ENCODE results near the gene PRPF38B. TPM values are rescaled to one million over a fixed set of nuclear protein-coding genes. Genes with fewer than 3 reads are reported as not detected.

PRPF38B gene, protein sequence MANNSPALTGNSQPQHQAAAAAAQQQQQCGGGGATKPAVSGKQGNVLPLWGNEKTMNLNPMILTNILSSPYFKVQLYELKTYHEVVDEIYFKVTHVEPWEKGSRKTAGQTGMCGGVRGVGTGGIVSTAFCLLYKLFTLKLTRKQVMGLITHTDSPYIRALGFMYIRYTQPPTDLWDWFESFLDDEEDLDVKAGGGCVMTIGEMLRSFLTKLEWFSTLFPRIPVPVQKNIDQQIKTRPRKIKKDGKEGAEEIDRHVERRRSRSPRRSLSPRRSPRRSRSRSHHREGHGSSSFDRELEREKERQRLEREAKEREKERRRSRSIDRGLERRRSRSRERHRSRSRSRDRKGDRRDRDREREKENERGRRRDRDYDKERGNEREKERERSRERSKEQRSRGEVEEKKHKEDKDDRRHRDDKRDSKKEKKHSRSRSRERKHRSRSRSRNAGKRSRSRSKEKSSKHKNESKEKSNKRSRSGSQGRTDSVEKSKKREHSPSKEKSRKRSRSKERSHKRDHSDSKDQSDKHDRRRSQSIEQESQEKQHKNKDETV
- total RNA-seq (10 to 100 TPM; 18.3 to 25.1 (median 24.3) TPM), polyA plus RNA-seq (21.8 TPM)
- long read RNA-seq, donor 1, transcript PRPF38B-203 (6 exons, 3,693 nt): major isoform, 43 of 59 reads
- long read RNA-seq, donor 1, partial matches to known transcripts: 9 of 59 reads
- long read RNA-seq, donor 1, other reads (novel, unspliced or antisense): 6 of 59 reads
- long read RNA-seq, donor 2, transcript PRPF38B-203 (6 exons, 3,693 nt): major isoform, 10 of 14 reads
- long read RNA-seq, donor 2, partial matches to known transcripts: 1 of 14 reads
- long read RNA-seq, donor 2, other reads (novel, unspliced or antisense): 3 of 14 reads
- long read RNA-seq, donor 3, transcript PRPF38B-203 (6 exons, 3,693 nt): major isoform, 71 of 142 reads
- long read RNA-seq, donor 3, partial matches to known transcripts: 51 of 142 reads
- long read RNA-seq, donor 3, other reads (novel, unspliced or antisense): 18 of 142 reads
- long read RNA-seq, donor 4, transcript PRPF38B-203 (6 exons, 3,693 nt): major isoform, 6 of 12 reads
- long read RNA-seq, donor 4, partial matches to known transcripts: 0 of 12 reads
- long read RNA-seq, donor 4, other reads (novel, unspliced or antisense): 4 of 12 reads

DNA sequence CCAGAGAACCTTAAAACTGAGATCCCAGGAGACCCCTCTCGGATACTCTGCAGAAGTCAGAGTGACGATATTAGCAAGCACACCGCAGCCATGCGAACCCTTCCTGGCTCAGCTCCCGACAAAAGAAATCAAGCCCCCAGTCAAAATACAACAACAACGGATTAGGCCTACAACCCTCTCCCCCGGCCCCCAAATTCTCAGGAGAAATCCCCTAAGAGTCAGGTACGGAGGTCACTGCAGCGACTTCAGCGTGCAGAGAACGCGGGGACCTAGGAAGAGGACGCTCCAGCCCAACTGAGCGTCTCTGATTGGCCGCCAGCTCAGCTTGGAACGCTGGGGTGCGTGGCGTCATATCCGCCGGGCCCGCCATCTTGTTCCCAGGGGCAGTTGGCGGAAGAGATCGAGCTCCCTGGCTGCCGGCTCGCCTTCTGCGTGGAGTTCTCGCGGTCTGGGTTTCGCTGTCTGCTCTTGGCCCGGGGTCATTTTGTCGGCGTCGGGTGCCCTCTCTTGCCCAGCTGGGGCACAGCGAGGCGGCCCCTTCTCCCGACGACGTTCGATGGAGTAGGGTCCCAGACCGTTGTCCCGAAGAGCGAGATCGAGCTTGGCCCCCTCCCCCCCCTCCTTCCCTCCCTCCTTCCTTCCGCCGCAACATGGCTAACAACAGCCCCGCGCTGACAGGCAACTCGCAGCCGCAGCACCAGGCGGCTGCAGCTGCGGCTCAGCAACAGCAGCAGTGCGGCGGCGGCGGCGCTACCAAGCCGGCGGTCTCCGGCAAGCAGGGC is at the start of gene PRPF38B:
TSS of gene PRPF38B (plus strand) at position 369 of the 782 bp plus-strand sequence. CDS start at position 651, 282 bp downstream.
- WGBS: under 1% methylated on average over 59 of the region's 59 CpGs
- ATAC-seq: peak; percentile 98 to 99
- no peaks in the 10 kb centered on the region for H3K27me3 ChIP-seq (ENCODE audit: control insufficient read depth, insufficient read depth)
- DNase-seq: peak; percentile 95 to 98 (median 98)
- peak within 1 kb of the TSS; percentile 97 for H3K27ac ChIP-seq (ENCODE audit: low read length)
- no peaks in the 10 kb centered on the region for H3K9me3 ChIP-seq (ENCODE audit: control insufficient read depth, low read length)
- no peaks in the 10 kb centered on the region for H3K4me1 ChIP-seq (ENCODE audit: control insufficient read depth, insufficient read depth, low read length)
- intact Hi-C loops (cut with DNase I): loop anchor here in 2 of 4 donors (10.0 kb wide), 1 partner anchor 53 kb away; the partner anchor contains the start of gene STXBP3 (in 2 of the 2)
- H3K4me3 ChIP-seq (ENCODE audit: low read length): peak within 1 kb of the TSS; percentile 75

DNA sequence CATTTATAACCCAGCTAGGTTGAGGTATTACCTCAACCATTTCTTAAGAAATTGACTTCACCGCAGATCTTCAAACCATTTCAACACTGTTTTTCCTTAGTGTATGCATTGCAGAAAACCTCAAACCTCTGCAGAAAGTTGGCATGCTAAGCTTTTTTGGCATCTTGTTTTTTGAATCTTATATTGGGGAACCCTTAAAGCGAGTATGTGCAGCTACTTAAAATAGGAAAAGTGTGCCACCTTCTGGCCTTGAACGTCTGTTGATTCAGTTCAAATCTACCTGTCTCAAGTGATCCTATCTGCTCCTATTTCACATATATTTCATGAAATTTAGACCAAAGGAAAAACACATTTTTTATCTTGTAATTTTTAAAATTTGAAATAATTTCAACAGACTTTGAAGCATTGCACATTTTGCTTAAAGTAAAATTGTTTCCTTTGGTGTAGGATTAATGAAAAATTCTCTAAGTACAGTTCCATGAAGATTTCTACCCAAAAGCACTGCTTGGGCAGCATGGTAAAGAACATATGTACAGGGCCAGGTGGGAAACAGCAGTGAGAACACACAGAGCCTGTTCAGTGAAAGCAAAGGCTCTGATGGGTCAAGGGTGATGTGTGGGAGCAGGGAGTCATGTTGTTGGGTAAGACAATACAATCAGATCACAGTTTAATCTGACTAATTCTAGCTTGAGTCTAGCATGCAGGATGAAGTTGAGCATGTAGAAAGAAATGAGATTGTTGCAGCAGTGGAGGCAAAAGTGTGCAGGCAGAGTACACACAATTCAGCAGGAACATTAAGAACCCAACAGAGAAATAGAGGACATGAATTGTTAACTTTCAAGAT is 48.4 kb upstream of the PRPF38B start:
- Histone ChIP-seq H3K4me3 (ENCODE audit: low read length) (no peak overlapping the region), H3K9me3 (ENCODE audit: control insufficient read depth, low read length) (no peaks in the 10 kb centered on the region), H3K27ac (ENCODE audit: low read length) (no peak overlapping the region), H3K4me1 (ENCODE audit: control insufficient read depth, insufficient read depth, low read length) (no peaks in the 10 kb centered on the region), H3K27me3 (ENCODE audit: control insufficient read depth, insufficient read depth) (no peaks in the 10 kb centered on the region)
- intact Hi-C loops (cut with DNase I): loop anchor here in 3 of 4 donors (1.0 to 10.0 kb wide), 5 partner anchors 79 to 131 kb away; partner anchors contain the start of gene EEIG2 (in 1 of the 3)
- 28% methylated on average over 3 of the region's 3 CpGs for WGBS
- DNase-seq (peak in 2 of 3 donors; percentile 23 to 50), ATAC-seq (peak; percentile 60 to 72)

DNA sequence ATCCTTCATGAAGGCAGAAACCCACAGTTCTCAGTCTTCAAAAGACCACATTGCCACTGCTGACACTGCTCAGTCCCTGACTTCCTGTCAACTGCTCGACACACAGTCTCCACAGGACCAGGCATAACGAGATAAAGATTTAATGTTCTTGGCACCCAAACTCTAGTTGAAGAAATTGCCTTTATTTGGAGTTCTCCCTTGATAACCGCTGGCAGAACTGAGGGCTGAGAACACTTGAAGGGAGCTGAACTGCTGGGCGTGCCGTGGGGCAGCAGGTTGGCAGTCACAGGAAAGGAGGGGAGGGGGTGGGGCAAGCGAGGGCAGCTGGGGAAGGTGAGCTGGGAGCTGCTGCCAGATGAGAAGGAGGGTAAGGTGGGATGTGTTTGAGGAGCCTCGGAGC is 47.1 kb upstream of the PRPF38B start:
- ATAC-seq: peak; percentile 17 to 48
- intact Hi-C loops (cut with DNase I): loop anchor here in 3 of 4 donors (5.0 to 10.0 kb wide), 3 partner anchors 80 to 133 kb away; partner anchors contain the start of gene EEIG2 (in 1 of the 3)
- no peak overlapping the region for H3K4me3 ChIP-seq (ENCODE audit: low read length)
- no peak for DNase-seq
- H3K9me3 ChIP-seq (ENCODE audit: control insufficient read depth, low read length): no peaks in the 10 kb centered on the region
- no peaks in the 10 kb centered on the region for H3K27me3 ChIP-seq (ENCODE audit: control insufficient read depth, insufficient read depth)
- no peaks in the 10 kb centered on the region for H3K4me1 ChIP-seq (ENCODE audit: control insufficient read depth, insufficient read depth, low read length)
- no peak overlapping the region for H3K27ac ChIP-seq (ENCODE audit: low read length)
- 46% methylated on average over 7 of the region's 7 CpGs for WGBS

DNA sequence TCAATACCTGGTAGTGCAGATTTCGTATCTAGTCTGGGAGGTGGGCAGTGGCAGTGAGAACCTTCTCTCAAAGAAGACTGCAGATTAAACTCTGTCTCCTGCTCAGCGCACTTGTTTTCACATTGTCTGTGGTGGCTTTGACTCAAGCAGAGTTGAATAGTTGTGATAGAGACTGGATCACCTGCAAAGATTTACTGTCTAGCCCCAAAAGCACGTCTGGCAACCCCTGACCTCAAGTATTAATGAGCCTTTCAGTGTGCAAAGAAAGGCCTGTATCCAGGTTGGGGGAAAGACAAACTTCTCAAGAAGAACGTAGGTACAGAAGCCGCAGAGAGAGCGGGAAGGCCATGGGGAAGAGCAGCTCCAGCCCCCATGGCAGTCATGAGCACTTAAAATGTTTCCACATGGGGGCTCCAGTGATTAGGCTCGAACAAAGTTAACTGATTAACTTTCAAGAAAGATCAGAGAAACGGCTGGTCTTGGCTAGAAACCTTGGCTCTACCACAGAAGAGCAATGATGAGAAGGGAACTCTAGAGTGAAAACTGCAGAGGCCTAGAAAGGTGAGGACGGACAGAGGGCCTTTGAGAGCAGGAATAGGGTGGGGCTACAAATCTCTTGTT is 46.4 kb upstream of the PRPF38B start:
- H3K27ac ChIP-seq (ENCODE audit: low read length): no peak overlapping the region
- ATAC-seq: no peak
- no peaks in the 10 kb centered on the region for H3K9me3 ChIP-seq (ENCODE audit: control insufficient read depth, low read length)
- no peak for DNase-seq
- intact Hi-C loops (cut with DNase I): loop anchor here in 1 of 4 donors (10.0 kb wide), 1 partner anchor 81 kb away; the partner anchor contains the start of gene EEIG2
- no peaks in the 10 kb centered on the region for H3K27me3 ChIP-seq (ENCODE audit: control insufficient read depth, insufficient read depth)
- H3K4me3 ChIP-seq (ENCODE audit: low read length): no peak overlapping the region
- H3K4me1 ChIP-seq (ENCODE audit: control insufficient read depth, insufficient read depth, low read length): no peaks in the 10 kb centered on the region
- WGBS: 75% methylated on average over 9 of the region's 9 CpGs

DNA sequence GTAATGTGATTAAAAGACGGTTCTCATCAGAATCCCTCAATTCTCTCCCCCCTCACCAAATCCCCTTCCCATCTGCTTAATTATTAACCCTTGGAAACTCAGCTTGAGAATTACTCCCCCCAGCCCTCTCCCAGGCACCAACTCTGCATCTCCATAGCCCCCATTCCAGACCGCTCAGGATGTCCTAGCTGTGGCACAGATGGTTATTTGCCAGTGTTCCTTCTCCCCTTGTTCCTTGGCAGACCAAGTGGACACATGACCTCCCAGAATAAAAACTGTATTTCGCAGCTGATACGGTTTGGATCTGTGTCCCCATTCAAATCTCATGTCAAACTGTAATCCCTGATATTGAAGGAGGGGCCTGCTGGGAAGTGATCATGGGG is 45.9 kb upstream of the PRPF38B start:
- no peak overlapping the region for H3K27ac ChIP-seq (ENCODE audit: low read length)
- intact Hi-C loops (cut with DNase I): loop anchor here in 1 of 4 donors (10.0 kb wide), 1 partner anchor 81 kb away; the partner anchor contains the start of gene EEIG2
- ATAC-seq: peak; percentile 5 to 11
- no peaks in the 10 kb centered on the region for H3K9me3 ChIP-seq (ENCODE audit: control insufficient read depth, low read length)
- WGBS: 72% methylated on average over 4 of the region's 4 CpGs
- H3K4me3 ChIP-seq (ENCODE audit: low read length): no peak overlapping the region
- no peaks in the 10 kb centered on the region for H3K4me1 ChIP-seq (ENCODE audit: control insufficient read depth, insufficient read depth, low read length)
- DNase-seq: no peak
- H3K27me3 ChIP-seq (ENCODE audit: control insufficient read depth, insufficient read depth): no peaks in the 10 kb centered on the region

DNA sequence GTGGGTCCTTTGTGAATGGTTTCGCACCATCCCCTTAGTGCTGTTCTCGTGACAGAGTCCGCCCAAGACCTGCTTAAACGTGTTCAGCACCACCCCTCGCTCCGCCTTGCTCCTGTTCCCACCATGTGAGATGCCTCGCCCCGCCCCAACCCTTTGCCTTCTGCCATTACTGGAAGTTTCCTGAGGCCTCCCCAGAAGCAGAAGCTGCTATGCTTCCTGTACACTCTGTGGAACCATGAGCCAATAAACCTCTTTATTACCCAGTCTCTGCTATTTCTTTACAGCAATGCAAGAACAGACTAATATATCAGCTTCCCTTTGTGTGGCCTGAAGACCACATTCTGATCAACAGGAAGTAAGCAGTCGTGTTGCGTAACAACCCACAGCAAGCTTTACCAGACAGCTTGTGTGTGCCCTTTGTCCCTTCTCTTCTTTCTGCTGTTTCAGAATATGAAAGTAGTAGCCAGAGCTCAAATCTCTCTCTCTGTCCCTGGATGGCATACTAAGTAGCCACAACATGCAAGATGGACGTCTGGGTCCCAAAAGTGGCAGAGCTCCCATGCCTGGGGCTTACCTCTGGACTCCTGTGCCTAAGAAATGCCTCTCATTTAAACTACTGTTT is 45.4 kb upstream of the PRPF38B start:
- Histone ChIP-seq H3K4me1 (ENCODE audit: control insufficient read depth, insufficient read depth, low read length) (no peaks in the 10 kb centered on the region), H3K27ac (ENCODE audit: low read length) (peak overlapping the region; percentile 43), H3K4me3 (ENCODE audit: low read length) (no peak overlapping the region), H3K9me3 (ENCODE audit: control insufficient read depth, low read length) (no peaks in the 10 kb centered on the region), H3K27me3 (ENCODE audit: control insufficient read depth, insufficient read depth) (no peaks in the 10 kb centered on the region)
- DNase-seq (peak; percentile 78 to 89 (median 86)), ATAC-seq (peak; percentile 71 to 74)
- intact Hi-C loops (cut with DNase I): loop anchor here in 1 of 4 donors (10.0 kb wide), 1 partner anchor 82 kb away; the partner anchor contains the start of gene EEIG2
- WGBS: 78% methylated on average over 11 of the region's 11 CpGs

DNA sequence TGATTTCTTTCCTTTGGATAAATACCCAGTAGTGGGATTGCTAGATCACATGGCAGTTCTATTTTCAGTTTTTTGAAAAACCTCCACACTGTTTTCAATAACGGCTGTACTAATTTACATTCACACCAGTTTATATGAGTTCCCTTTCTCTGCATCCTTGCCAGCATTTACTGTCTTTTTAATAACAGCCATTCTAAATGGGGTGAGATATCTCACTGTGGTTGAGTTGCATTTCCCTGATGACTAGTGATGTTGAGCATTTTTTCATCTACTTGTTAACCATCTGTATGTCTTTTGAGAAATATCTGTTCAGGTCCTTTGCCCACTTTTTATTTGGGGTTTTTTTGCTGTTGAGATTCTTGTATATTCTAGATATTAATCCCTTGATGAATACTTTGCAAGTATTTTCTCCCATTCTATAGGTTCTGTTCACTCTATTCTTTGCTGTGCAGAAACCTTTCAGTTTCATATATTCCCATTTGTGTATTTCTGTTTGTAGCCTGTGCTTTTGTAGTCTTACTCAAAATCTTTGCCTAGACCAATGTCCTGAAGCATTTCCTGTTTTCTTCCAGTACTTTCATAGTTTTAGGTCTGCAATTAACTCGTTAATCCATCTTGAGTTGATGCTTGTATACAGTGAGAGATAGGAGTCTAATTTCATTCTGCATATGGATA is 38.5 kb upstream of the PRPF38B start:
- DNase-seq (no peak), ATAC-seq (no peak)
- no peaks in the 10 kb centered on the region for H3K9me3 ChIP-seq (ENCODE audit: control insufficient read depth, low read length)
- no peak overlapping the region for H3K4me3 ChIP-seq (ENCODE audit: low read length)
- H3K27me3 ChIP-seq (ENCODE audit: control insufficient read depth, insufficient read depth): no peaks in the 10 kb centered on the region
- intact Hi-C loops (cut with DNase I): no loop called here
- H3K4me1 ChIP-seq (ENCODE audit: control insufficient read depth, insufficient read depth, low read length): no peaks in the 10 kb centered on the region
- 64% methylated on average over 2 of the region's 2 CpGs for WGBS
- no peak overlapping the region for H3K27ac ChIP-seq (ENCODE audit: low read length)

DNA sequence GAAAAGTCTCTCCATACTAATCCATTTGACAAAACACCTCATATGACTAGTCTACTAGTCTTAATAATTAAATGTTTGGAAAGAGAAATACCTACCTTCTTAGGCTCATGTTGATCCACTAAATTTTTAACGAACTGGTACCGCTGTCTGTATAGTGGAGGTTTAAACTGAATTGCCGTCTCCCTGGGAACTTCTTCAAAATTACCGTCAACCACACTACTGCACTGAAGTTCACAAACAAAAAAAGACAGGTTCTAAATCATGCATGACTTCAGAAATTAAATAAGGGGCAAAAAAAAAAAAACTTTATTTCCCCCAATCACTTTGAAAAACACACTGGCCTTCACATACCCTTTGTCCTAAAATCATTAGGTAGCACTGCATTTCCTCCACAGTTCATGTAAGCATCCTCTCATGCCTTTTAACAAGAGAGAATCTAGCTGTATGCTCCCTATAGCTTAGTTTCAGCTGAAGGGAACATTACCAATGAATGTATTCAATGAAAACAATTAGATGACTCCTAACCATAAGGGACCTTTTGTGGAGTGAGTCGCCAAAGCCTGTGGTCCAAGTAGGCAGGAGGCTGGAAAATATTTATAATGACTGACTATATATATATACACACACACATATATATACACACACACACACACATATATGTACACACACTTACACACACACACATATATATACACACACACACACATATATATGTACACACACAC is 34.6 kb upstream of the PRPF38B start:
- DNase-seq (no peak), ATAC-seq (no peak)
- Histone ChIP-seq H3K4me1 (ENCODE audit: control insufficient read depth, insufficient read depth, low read length) (no peaks in the 10 kb centered on the region), H3K27me3 (ENCODE audit: control insufficient read depth, insufficient read depth) (no peaks in the 10 kb centered on the region), H3K27ac (ENCODE audit: low read length) (no peak overlapping the region), H3K4me3 (ENCODE audit: low read length) (no peak overlapping the region), H3K9me3 (ENCODE audit: control insufficient read depth, low read length) (no peaks in the 10 kb centered on the region)
- WGBS: 85% methylated on average over 5 of the region's 5 CpGs
- intact Hi-C loops (cut with DNase I): no loop called here
